DOHH2 (cell line): ENCODE data around the gene MYOC.
"Not testable (repeated sequence)": the region's sequence is repeated elsewhere in the genome, so short reads cannot be mapped to it uniquely, and the experiment has no call there.

Source experiments
- H3F3A ChIP-seq: fragments of 200-600 bp; sonication (generic), shearing (Covaris generic); 2 replicates; pipeline ENCODE4 v1.6.0; 2016; ENCODE audit warnings: antibody characterized with exemption, mild to moderate bottlenecking; ENCODE audit not compliant: control insufficient read depth, insufficient read depth
- H3K27ac ChIP-seq: fragments of 200-600 bp; sonication (generic); 2 replicates; pipeline ENCODE4 v1.5.1; 2014; ENCODE audit warnings: low read depth, mild to moderate bottlenecking, low read length, moderate library complexity
- H3K27me3 ChIP-seq: fragments of 200-600 bp; sonication (generic); 2 replicates; pipeline ENCODE4 v1.6.1; 2014; ENCODE audit warnings: mild to moderate bottlenecking, low read length, mixed read lengths; ENCODE audit not compliant: control insufficient read depth
- H3K36me3 ChIP-seq: fragments of 200-600 bp; sonication (generic); 2 replicates; pipeline ENCODE4 v1.6.1; 2014; ENCODE audit warnings: mild to moderate bottlenecking, low read length, moderate library complexity, mixed read lengths; ENCODE audit not compliant: control insufficient read depth
- H3K4me1 ChIP-seq: fragments of 200-600 bp; sonication (generic); 2 replicates; pipeline ENCODE4 v1.6.1; 2014; ENCODE audit warnings: mild to moderate bottlenecking, low read length, mixed read lengths; ENCODE audit not compliant: control insufficient read depth
- H3K4me2 ChIP-seq: fragments of 200-600 bp; sonication (generic); 2 replicates; pipeline ENCODE4 v1.6.0; 2014; ENCODE audit warnings: mild to moderate bottlenecking, low read length, moderate library complexity
- H3K4me3 ChIP-seq: fragments of 200-600 bp; sonication (generic); 2 replicates; pipeline ENCODE4 v1.5.1; 2014; ENCODE audit warnings: mild to moderate bottlenecking, low read length, mixed read lengths
- H3K79me2 ChIP-seq: fragments of 200-600 bp; sonication (generic); 2 replicates; pipeline ENCODE4 v1.6.1; 2014; ENCODE audit warnings: mild to moderate bottlenecking, low read length, mixed read lengths; ENCODE audit not compliant: control insufficient read depth
- H3K9me2 ChIP-seq: fragments of 200-600 bp; sonication (generic); replicated peaks from 2 replicates; pipeline ENCODE4 v1.6.1; 2014; ENCODE audit warnings: mild to moderate bottlenecking, low read length, mixed read lengths; ENCODE audit not compliant: control insufficient read depth
- H3K9me3 ChIP-seq: fragments of 200-600 bp; sonication (generic); 2 replicates; pipeline ENCODE4 v1.6.1; 2014; ENCODE audit warnings: antibody characterized with exemption, low read length, mixed read lengths; ENCODE audit not compliant: control insufficient read depth, insufficient read depth
- H4K20me1 ChIP-seq: fragments of 200-600 bp; sonication (generic); 2 replicates; pipeline ENCODE4 v1.6.0; 2014; ENCODE audit warnings: low read depth, mild to moderate bottlenecking, antibody characterized with exemption, low read length, moderate library complexity; ENCODE audit not compliant: control insufficient read depth, insufficient read depth
- EZH2phosphoT487 ChIP-seq: fragments of 200-600 bp; sonication (generic); IDR thresholded peaks from 2 replicates; pipeline ENCODE4 v1.6.1; 2017; ENCODE audit warnings: borderline replicate concordance, mild to moderate bottlenecking, antibody characterized with exemption, low read length, moderate library complexity, mixed read lengths
- TF ChIP-seq, protein P1 (sequence below): fragments of 200-600 bp; sonication (generic); IDR thresholded peaks from one replicate; pipeline ENCODE4 v1.5.1; 2014; ENCODE audit warnings: antibody characterized with exemption, mild to moderate bottlenecking, low read depth, low read length; ENCODE audit not compliant: poor library complexity, severe bottlenecking

The MYOC gene

DNA sequence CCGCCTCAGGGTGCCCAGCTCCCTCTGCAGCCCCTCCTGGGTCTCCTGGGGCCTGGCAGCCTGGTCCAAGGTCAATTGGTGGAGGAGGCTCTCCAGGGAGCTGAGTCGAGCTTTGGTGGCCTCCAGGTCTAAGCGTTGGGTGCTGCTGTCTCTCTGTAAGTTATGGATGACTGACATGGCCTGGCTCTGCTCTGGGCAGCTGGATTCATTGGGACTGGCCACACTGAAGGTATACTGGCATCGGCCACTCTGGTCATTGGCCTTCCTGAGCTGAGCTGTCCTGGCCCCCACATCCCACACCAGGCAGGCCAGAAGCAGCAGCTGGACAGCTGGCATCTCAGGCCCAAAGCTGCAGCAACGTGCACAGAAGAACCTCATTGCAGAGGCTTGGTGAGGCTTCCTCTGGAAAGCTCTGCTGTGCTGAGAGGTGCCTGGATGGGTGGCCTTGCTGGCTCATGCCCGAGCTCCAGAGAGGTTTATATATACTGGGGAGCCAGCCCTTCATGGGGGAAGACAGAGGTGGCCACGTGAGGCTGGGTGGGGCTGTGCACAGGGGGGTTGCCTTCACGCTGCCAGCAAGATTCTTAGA, at the start of gene MYOC:
Gene MYOC, minus strand, starts transcription at position 455 of the 589 bp plus-strand sequence. Its CDS starts 77 bp downstream, at position 378.
- TF ChIP-seq, protein P1, sequence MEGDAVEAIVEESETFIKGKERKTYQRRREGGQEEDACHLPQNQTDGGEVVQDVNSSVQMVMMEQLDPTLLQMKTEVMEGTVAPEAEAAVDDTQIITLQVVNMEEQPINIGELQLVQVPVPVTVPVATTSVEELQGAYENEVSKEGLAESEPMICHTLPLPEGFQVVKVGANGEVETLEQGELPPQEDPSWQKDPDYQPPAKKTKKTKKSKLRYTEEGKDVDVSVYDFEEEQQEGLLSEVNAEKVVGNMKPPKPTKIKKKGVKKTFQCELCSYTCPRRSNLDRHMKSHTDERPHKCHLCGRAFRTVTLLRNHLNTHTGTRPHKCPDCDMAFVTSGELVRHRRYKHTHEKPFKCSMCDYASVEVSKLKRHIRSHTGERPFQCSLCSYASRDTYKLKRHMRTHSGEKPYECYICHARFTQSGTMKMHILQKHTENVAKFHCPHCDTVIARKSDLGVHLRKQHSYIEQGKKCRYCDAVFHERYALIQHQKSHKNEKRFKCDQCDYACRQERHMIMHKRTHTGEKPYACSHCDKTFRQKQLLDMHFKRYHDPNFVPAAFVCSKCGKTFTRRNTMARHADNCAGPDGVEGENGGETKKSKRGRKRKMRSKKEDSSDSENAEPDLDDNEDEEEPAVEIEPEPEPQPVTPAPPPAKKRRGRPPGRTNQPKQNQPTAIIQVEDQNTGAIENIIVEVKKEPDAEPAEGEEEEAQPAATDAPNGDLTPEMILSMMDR: no peak
- TF ChIP-seq EZH2phosphoT487: no peak
- Histone ChIP-seq H3K9me2 (no peaks in the 10 kb centered on the region), H3K79me2 (no peaks in the 10 kb centered on the region), H3K27me3 (peaks cover 35% of the 10 kb centered on the region), H3K9me3 (no peaks in the 10 kb centered on the region), H4K20me1 (no peaks in the 10 kb centered on the region), H3K4me3 (no peak within 1 kb of the TSS), H3K4me1 (peaks cover 4% of the 10 kb centered on the region), H3F3A (no peaks in the 10 kb centered on the region), H3K36me3 (no peaks in the 10 kb centered on the region), H3K4me2 (no peak within 1 kb of the TSS), H3K27ac (no peak within 1 kb of the TSS)

DNA sequence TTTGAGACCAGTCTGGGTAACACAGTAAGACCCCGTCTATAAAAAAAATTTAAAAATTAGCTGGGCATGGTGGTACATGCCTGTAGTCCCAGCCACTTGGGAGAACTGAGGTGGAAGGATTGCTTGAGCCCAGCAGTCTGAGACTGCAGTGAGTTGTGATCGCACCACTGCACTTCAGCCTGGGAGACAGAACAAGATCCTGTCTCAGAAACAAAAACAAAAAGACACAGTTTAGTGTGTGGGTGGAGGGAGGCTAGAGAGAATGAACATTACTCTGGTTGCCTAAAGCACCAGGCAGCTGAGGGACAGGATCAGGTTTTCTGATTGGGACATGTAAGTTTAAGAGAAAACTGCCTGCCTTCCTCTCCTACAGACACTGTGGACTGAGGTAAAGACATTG, 47.0 kb upstream of the MYOC start:
- Histone ChIP-seq H3K79me2 (no peaks in the 10 kb centered on the region), H3K27me3 (no peaks in the 10 kb centered on the region), H3F3A (no peaks in the 10 kb centered on the region), H3K4me2 (no peak overlapping the region), H3K9me3 (no peaks in the 10 kb centered on the region), H4K20me1 (no peaks in the 10 kb centered on the region), H3K27ac (no peak overlapping the region), H3K9me2 (no peaks in the 10 kb centered on the region), H3K36me3 (peaks cover 3% of the 10 kb centered on the region; the same call in 1 of the 2 replicates), H3K4me1 (no peaks in the 10 kb centered on the region), H3K4me3 (no peak overlapping the region)
- TF ChIP-seq, protein P1: no peak
- no peak for TF ChIP-seq EZH2phosphoT487

DNA sequence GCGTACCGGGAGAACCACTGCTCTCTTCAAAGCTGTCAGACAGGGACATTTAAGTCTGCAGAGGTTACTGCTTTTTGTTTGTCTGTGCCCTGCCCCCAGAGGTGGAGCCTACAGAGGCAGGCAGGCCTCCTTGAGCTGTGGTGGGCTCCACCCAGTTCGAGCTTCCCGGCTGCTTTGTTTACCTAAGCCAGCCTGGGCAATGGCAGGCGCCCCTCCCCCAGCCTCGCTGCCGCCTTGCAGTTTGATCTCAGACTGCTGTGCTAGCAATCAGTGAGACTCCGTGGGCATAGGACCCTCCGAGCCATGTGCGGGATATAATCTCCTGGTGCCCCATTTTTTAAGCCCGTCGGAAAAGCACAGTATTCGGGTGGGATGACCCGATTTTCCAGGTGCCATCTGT, 43.3 kb upstream of the MYOC start:
- H3K4me1 ChIP-seq, H3K9me3 ChIP-seq, H4K20me1 ChIP-seq, H3K9me2 ChIP-seq, H3K36me3 ChIP-seq, H3K27me3 ChIP-seq, H3K27ac ChIP-seq, H3K79me2 ChIP-seq, H3K4me3 ChIP-seq, H3K4me2 ChIP-seq, H3F3A ChIP-seq: not testable (repeated sequence)

DNA sequence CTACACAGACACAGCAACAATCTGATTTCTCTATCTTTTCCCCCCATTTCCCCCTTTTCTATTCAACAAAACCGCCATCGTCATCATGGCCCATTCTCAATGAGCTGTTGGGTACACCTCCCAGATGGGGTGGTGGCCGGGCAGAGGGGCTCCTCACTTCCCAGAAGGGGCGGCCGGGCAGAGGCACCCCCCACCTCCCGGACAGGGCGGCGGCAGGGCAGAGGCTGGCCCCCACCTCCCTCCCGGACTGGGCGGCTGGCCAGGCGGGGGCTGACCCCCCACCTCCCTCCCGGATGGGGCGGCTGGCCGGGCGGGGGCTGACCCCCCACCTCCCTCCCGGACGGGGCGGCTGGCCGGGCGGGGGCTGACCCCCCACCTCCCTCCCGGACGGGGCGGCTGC, 41.1 kb upstream of the MYOC start:
- not testable (repeated sequence) for H3K27me3 ChIP-seq, H3K4me2 ChIP-seq, H4K20me1 ChIP-seq, H3K4me1 ChIP-seq, H3K79me2 ChIP-seq, H3K9me2 ChIP-seq, H3K4me3 ChIP-seq, H3K9me3 ChIP-seq, H3K36me3 ChIP-seq, H3K27ac ChIP-seq, H3F3A ChIP-seq
